Stimulated activated naive CD4-positive, alpha-beta T cell treated with Interleukin-2 at 50 U/mL for 16 hours (primary cell): ENCODE results near the gene APOL3.
"Not testable (repeated sequence)": the region's sequence is repeated elsewhere in the genome, so short reads cannot be mapped to it uniquely, and the experiment has no call there.

ENCODE experiments used
- DNase-seq: peaks from one replicate; lab custom pipeline; 2025; lab: John Stamatoyannopoulos, UW

APOL3 gene

GRCh38 chr22:36134182-36134581 is 26.4 kb downstream of the APOL3 start:
- DNase-seq = no peak

GRCh38 chr22:36131907-36132306 is 28.6 kb downstream of the APOL3 start:
- no peak for DNase-seq

- no peak for DNase-seq
Observed at GRCh38 chr22:36129486-36130388, 30.8 kb downstream of the APOL3 start.

GRCh38 chr22:36129071-36129470 is 31.5 kb downstream of the APOL3 start:
- DNase-seq = no peak

GRCh38 chr22:36125994-36126531 is 34.5 kb downstream of the APOL3 start:
- no peak for DNase-seq

GRCh38 chr22:36125434-36125833 is 35.1 kb downstream of the APOL3 start:
- no peak for DNase-seq

- no peak for DNase-seq
Observed at GRCh38 chr22:36124666-36125065, 35.9 kb downstream of the APOL3 start.

- DNase-seq = peak; percentile 86
Observed at GRCh38 chr22:36123673-36124630, 36.6 kb downstream of the APOL3 start.

GRCh38 chr22:36120621-36121351 is 39.8 kb downstream of the APOL3 start:
- DNase-seq = not testable (repeated sequence)

- no peak for DNase-seq
Observed at GRCh38 chr22:36117053-36117554, 43.5 kb downstream of the APOL3 start.

- no peak for DNase-seq
Observed at GRCh38 chr22:36116127-36116526, 44.4 kb downstream of the APOL3 start.

GRCh38 chr22:36113121-36113520 is 47.4 kb downstream of the APOL3 start:
- no peak for DNase-seq

- DNase-seq = no peak
Observed at GRCh38 chr22:36111316-36111715, 49.2 kb downstream of the APOL3 start.

GRCh38 chr22:36110306-36110881 is 50.2 kb downstream of the APOL3 start:
- DNase-seq = no peak

- DNase-seq = no peak
Observed at GRCh38 chr22:36107436-36107835, 53.1 kb downstream of the APOL3 start.

- DNase-seq = no peak
Observed at GRCh38 chr22:36106910-36107309, 53.6 kb downstream of the APOL3 start.

GRCh38 chr22:36104988-36105387 is 55.6 kb downstream of the APOL3 start:
- DNase-seq = no peak

- no peak for DNase-seq
Observed at GRCh38 chr22:36104435-36104834, 56.1 kb downstream of the APOL3 start.

GRCh38 chr22:36103891-36104290 is 56.7 kb downstream of the APOL3 start:
- no peak for DNase-seq

GRCh38 chr22:36102995-36103394 is 57.6 kb downstream of the APOL3 start:
- no peak for DNase-seq

- no peak for DNase-seq
Observed at GRCh38 chr22:36101756-36102155, 58.8 kb downstream of the APOL3 start.
